ENCODE results near the gene ZNF772.

Gene ZNF772

GRCh38 chr19:57419439-57419838 is 57.9 kb downstream of the ZNF772 start:
- H3K4me3 ChIP-seq (replicated peaks; ENCODE audit: insufficient read depth, low read length), result no peak overlapping the region
- no peak for DNase-seq (ENCODE audit: low read depth in 1 of 2, low spot score in 1 of 2)
- TF ChIP-seq REST (IDR thresholded peaks at IDR 0.05; ENCODE audit: insufficient replicate concordance, low read depth), result no peak
- no peaks in the 10 kb centered on the region for H3K27me3 ChIP-seq (ENCODE audit: insufficient read depth, poor library complexity, severe bottlenecking)
- H3K27ac ChIP-seq (replicated peaks), result no peak overlapping the region

Data from HL-60 (cell line).